ENCODE results near the gene OTOF. TPM values are rescaled to one million over a fixed set of nuclear protein-coding genes. Genes with fewer than 3 reads are reported as not detected.

The OTOF gene
- total and polyA plus RNA-seq, 2 of the 13 experiments (the other 11 are each of a cell fraction or from before 2014, with no cell fraction given) = 0.04 TPM; not detected in 1

- TF ChIP-seq HCFC1 (IDR thresholded peaks at IDR 0.05; ENCODE audit: low read depth, low read length) = no peak
- TF ChIP-seq ZNF709 (CRISPR knock-in tag; IDR thresholded peaks at IDR 0.05) = no peak
- TF ChIP-seq KDM1A (CRISPR knock-in tag; IDR thresholded peaks at IDR 0.05) = no peak
- TF ChIP-seq SALL2 (CRISPR knock-in tag; IDR thresholded peaks at IDR 0.05) = no peak
- no peak for TF ChIP-seq ZNF407 (CRISPR knock-in tag; IDR thresholded peaks at IDR 0.05; ENCODE audit: not compliant biosample characterization)
- no peak for TF ChIP-seq ATAD3A (CRISPR knock-in tag; IDR thresholded peaks at IDR 0.05)
- TF ChIP-seq, protein P1, sequence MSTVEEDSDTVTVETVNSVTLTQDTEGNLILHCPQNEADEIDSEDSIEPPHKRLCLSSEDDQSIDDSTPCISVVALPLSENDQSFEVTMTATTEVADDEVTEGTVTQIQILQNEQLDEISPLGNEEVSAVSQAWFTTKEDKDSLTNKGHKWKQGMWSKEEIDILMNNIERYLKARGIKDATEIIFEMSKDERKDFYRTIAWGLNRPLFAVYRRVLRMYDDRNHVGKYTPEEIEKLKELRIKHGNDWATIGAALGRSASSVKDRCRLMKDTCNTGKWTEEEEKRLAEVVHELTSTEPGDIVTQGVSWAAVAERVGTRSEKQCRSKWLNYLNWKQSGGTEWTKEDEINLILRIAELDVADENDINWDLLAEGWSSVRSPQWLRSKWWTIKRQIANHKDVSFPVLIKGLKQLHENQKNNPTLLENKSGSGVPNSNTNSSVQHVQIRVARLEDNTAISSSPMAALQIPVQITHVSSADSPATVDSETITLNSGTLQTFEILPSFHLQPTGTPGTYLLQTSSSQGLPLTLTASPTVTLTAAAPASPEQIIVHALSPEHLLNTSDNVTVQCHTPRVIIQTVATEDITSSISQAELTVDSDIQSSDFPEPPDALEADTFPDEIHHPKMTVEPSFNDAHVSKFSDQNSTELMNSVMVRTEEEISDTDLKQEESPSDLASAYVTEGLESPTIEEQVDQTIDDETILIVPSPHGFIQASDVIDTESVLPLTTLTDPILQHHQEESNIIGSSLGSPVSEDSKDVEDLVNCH (CRISPR knock-in tag; IDR thresholded peaks at IDR 0.05) = no peak
- no peak for TF ChIP-seq ZNF513 (CRISPR knock-in tag; conservative IDR thresholded peaks at IDR 0.05)
- no peak for TF ChIP-seq ZFP36L1 (CRISPR knock-in tag; IDR thresholded peaks at IDR 0.05)
- no peak for TF ChIP-seq POGZ (CRISPR knock-in tag; IDR thresholded peaks at IDR 0.05)
- TF ChIP-seq TGIF2 (CRISPR knock-in tag; IDR thresholded peaks at IDR 0.05) = no peak
- TF ChIP-seq ZNF510 (CRISPR knock-in tag; IDR thresholded peaks at IDR 0.05; ENCODE audit: low read depth) = no peak
- TF ChIP-seq ZNF496 (CRISPR knock-in tag; IDR thresholded peaks at IDR 0.05; ENCODE audit: insufficient replicate concordance) = no peak
- TF ChIP-seq, protein P2, sequence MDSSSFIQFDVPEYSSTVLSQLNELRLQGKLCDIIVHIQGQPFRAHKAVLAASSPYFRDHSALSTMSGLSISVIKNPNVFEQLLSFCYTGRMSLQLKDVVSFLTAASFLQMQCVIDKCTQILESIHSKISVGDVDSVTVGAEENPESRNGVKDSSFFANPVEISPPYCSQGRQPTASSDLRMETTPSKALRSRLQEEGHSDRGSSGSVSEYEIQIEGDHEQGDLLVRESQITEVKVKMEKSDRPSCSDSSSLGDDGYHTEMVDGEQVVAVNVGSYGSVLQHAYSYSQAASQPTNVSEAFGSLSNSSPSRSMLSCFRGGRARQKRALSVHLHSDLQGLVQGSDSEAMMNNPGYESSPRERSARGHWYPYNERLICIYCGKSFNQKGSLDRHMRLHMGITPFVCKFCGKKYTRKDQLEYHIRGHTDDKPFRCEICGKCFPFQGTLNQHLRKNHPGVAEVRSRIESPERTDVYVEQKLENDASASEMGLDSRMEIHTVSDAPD (CRISPR knock-in tag; IDR thresholded peaks at IDR 0.05) = no peak
- TF ChIP-seq YY1 (IDR thresholded peaks at IDR 0.05; ENCODE audit: insufficient read depth, insufficient replicate concordance, low read depth, low read length) = no peak
Measured at GRCh38 chr2:26471766-26472706, 5.9 kb downstream of the OTOF start (continued).

All from HepG2 (cell line).